WTC11 (cell line): ENCODE results near the gene OTUB2. TPM values are rescaled to one million over a fixed set of nuclear protein-coding genes. Genes with fewer than 3 reads are reported as not detected.

Experiments
- ATAC-seq: fragments of 200-7000 bp; cut with Tn5 transposase; 2 replicates; pipeline ENCODE4 v1.10.0; 2021; ENCODE audit warnings: mild to moderate bottlenecking, moderate library complexity
- CTCF ChIA-PET: fragments of 300-600 bp; sonication (Branson Sonifier 250); formaldehyde crosslinking; loops from one replicate; lab custom pipeline; 2021; ENCODE audit warnings: antibody characterized with exemption; lab: Charles Lee
- POLR2A ChIA-PET: fragments of 350-600 bp; sonication (Branson Sonifier 250); formaldehyde crosslinking; loops from one replicate; lab custom pipeline; 2021; ENCODE audit warnings: antibody characterized with exemption; lab: Charles Lee
- DNase-seq: peaks from one replicate; pipeline ENCODE4 v3.0.0; 2021; ENCODE audit warnings: low spot score
- H3K27ac Mint-ChIP-seq: 2 replicates; pipeline ENCODE4 v1.8.0; 2021; ENCODE audit warnings: mixed read lengths
- H3K27me3 Mint-ChIP-seq: 2 replicates; pipeline ENCODE4 v1.8.0; 2021; ENCODE audit warnings: low read depth, mild to moderate bottlenecking, moderate library complexity, mixed read lengths
- H3K36me3 Mint-ChIP-seq: 2 replicates; pipeline ENCODE4 v1.8.0; 2021; ENCODE audit warnings: mixed read lengths
- H3K4me1 Mint-ChIP-seq: 2 replicates; pipeline ENCODE4 v1.8.0; 2022; ENCODE audit warnings: mixed read lengths
- H3K4me3 Mint-ChIP-seq: 2 replicates; pipeline ENCODE4 v1.8.0; 2021; ENCODE audit warnings: mild to moderate bottlenecking, moderate library complexity, mixed read lengths
- H3K9me3 Mint-ChIP-seq: 2 replicates; pipeline ENCODE4 v1.8.0; 2021; ENCODE audit warnings: mixed read lengths
- ESRRA ChIP-seq: sonication (generic); formaldehyde crosslinking; IDR thresholded peaks from 2 replicates; pipeline ENCODE4 v1.8.1; 2022; ENCODE audit warnings: mild to moderate bottlenecking, missing genetic modification reagents, borderline replicate concordance
- GABPB1 ChIP-seq: sonication (generic); formaldehyde crosslinking; IDR thresholded peaks from 2 replicates; pipeline ENCODE4 v1.8.1; 2023; ENCODE audit warnings: mild to moderate bottlenecking, missing genetic modification reagents
- KAT7 ChIP-seq: sonication (generic); formaldehyde crosslinking; IDR thresholded peaks from 2 replicates; pipeline ENCODE4 v1.8.1; 2023; ENCODE audit warnings: missing genetic modification reagents, mild to moderate bottlenecking, borderline replicate concordance
- NFATC4 ChIP-seq: fragments of 250-450 bp; sonication (Bioruptor Pico); IDR thresholded peaks from 2 replicates; pipeline ENCODE4 v1.9.0; 2021; ENCODE audit warnings: mild to moderate bottlenecking
- NR1H2 ChIP-seq: sonication (generic); formaldehyde crosslinking; IDR thresholded peaks from 2 replicates; pipeline ENCODE4 v1.9.0; 2021; ENCODE audit warnings: mild to moderate bottlenecking, moderate library complexity, missing genetic modification reagents
- OVOL2 ChIP-seq: fragments of 250-450 bp; sonication (Bioruptor Pico); IDR thresholded peaks from 2 replicates; pipeline ENCODE4 v1.9.0; 2021; ENCODE audit warnings: mild to moderate bottlenecking, borderline replicate concordance
- RELA ChIP-seq: sonication (generic); formaldehyde crosslinking; IDR thresholded peaks from 2 replicates; pipeline ENCODE4 v1.8.1; 2022; ENCODE audit warnings: missing genetic modification reagents, mild to moderate bottlenecking, borderline replicate concordance
- SOX15 ChIP-seq: fragments of 250-450 bp; sonication (Bioruptor Pico); IDR thresholded peaks from 2 replicates; pipeline ENCODE4 v1.9.0; 2021; ENCODE audit warnings: mild to moderate bottlenecking
- ZBTB21 ChIP-seq: sonication (generic); formaldehyde crosslinking; IDR thresholded peaks from 2 replicates; pipeline ENCODE4 v1.8.1; 2023; ENCODE audit warnings: mild to moderate bottlenecking, missing genetic modification reagents, borderline replicate concordance
- ZNF263 ChIP-seq: sonication (generic); formaldehyde crosslinking; IDR thresholded peaks from 2 replicates; pipeline ENCODE4 v1.8.1; 2022; ENCODE audit warnings: low read depth, mild to moderate bottlenecking, moderate library complexity, missing genetic modification reagents
- ZNF396 ChIP-seq: fragments of 250-450 bp; sonication (Bioruptor Pico); IDR thresholded peaks from 2 replicates; pipeline ENCODE4 v1.8.0; 2021; ENCODE audit warnings: mild to moderate bottlenecking, moderate library complexity, borderline replicate concordance
- ZNF416 ChIP-seq: fragments of 250-450 bp; sonication (Bioruptor Pico); IDR thresholded peaks from 2 replicates; pipeline ENCODE4 v1.9.0; 2021; ENCODE audit warnings: mild to moderate bottlenecking, inconsistent platforms
- total RNA-seq: library from RNA; stranded (reverse); gene quantifications from 3 replicates; pipeline ENCODE4 v1.2.3, GENCODE V29; 2021
- TF ChIP-seq, protein P1 (sequence below): fragments of 200-600 bp; IDR thresholded peaks from 2 replicates; pipeline ENCODE4 v1.8.0; 2022; ENCODE audit warnings: antibody characterized with exemption
- TF ChIP-seq, protein P2 (sequence below): sonication (generic); formaldehyde crosslinking; IDR thresholded peaks from 2 replicates; pipeline ENCODE4 v1.8.1; 2022; ENCODE audit warnings: mild to moderate bottlenecking, missing genetic modification reagents, moderate library complexity, borderline replicate concordance
- TF ChIP-seq, protein P3 (sequence below): fragments of 250-450 bp; sonication (Bioruptor Pico); IDR thresholded peaks from 2 replicates; pipeline ENCODE4 v1.9.0; 2021; ENCODE audit warnings: mild to moderate bottlenecking, borderline replicate concordance
- TF ChIP-seq, protein P4 (sequence below): sonication (generic); formaldehyde crosslinking; IDR thresholded peaks from 2 replicates; pipeline ENCODE4 v1.8.1; 2023; ENCODE audit warnings: mild to moderate bottlenecking, missing genetic modification reagents
- TF ChIP-seq, protein P5 (sequence below): sonication (generic); formaldehyde crosslinking; IDR thresholded peaks from 2 replicates; pipeline ENCODE4 v1.8.1; 2022; ENCODE audit warnings: mild to moderate bottlenecking, moderate library complexity, missing genetic modification reagents
- TF ChIP-seq, protein P6 (sequence below): fragments of 250-450 bp; sonication (Bioruptor Pico); IDR thresholded peaks from 2 replicates; pipeline ENCODE4 v1.9.0; 2021; ENCODE audit warnings: mild to moderate bottlenecking
- TF ChIP-seq, protein P7 (sequence below): sonication (generic); formaldehyde crosslinking; IDR thresholded peaks from 2 replicates; pipeline ENCODE4 v1.8.1; 2022; ENCODE audit warnings: low read depth, missing genetic modification reagents, borderline replicate concordance
- TF ChIP-seq, protein P8 (sequence below): sonication (generic); formaldehyde crosslinking; IDR thresholded peaks from 2 replicates; pipeline ENCODE4 v1.8.1; 2023; ENCODE audit warnings: mild to moderate bottlenecking, missing genetic modification reagents, moderate library complexity

OTUB2 gene
- total RNA-seq, 1 experiment from 2014 or later = 3.5 TPM

DNA sequence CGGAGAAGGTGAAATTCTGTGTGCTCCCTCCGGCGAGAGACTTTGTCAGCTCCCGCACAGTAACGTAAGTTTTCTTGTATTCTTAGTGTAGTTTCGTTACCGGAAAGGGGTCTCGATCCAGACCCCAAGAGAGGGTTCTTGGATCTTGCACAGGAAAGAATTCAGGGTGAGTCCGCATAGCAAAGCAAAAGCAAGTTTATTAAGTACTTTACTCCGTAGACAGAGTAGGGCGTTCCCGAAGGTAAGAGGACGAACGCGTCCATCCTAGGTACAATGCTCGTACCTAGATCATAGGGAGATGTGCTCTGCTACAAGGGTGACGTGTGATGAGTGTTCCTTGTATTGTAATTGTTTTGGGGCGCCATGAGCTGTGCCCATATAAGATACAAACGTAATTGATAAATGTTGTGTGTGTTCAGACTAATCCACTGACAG is 55.3 kb downstream of the OTUB2 start:
- ChIA-PET POLR2A (interaction anchor here (1.1 to 1.4 kb wide), 4 partner anchors 17 to 51 kb away, joined by 4 to 5 read pairs (median 4); partner anchors contain the start of gene IFI27L2), CTCF (interaction anchor here (0.8 to 2.8 kb wide), 13 partner anchors 16 to 405 kb away, joined by 3 to 20 read pairs (median 3); no protein-coding TSS in a partner anchor)
- Mint-ChIP-seq H3K36me3 (peaks cover 27% of the 10 kb centered on the region), H3K4me3 (peak overlapping the region; percentile 100), H3K9me3 (peaks cover 5% of the 10 kb centered on the region), H3K27ac (peak overlapping the region; percentile 16)
- DNase-seq (no peak), ATAC-seq (peak; percentile 24)
- TF ChIP-seq, protein P1, sequence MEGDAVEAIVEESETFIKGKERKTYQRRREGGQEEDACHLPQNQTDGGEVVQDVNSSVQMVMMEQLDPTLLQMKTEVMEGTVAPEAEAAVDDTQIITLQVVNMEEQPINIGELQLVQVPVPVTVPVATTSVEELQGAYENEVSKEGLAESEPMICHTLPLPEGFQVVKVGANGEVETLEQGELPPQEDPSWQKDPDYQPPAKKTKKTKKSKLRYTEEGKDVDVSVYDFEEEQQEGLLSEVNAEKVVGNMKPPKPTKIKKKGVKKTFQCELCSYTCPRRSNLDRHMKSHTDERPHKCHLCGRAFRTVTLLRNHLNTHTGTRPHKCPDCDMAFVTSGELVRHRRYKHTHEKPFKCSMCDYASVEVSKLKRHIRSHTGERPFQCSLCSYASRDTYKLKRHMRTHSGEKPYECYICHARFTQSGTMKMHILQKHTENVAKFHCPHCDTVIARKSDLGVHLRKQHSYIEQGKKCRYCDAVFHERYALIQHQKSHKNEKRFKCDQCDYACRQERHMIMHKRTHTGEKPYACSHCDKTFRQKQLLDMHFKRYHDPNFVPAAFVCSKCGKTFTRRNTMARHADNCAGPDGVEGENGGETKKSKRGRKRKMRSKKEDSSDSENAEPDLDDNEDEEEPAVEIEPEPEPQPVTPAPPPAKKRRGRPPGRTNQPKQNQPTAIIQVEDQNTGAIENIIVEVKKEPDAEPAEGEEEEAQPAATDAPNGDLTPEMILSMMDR = no peak
- TF ChIP-seq, protein P2, sequence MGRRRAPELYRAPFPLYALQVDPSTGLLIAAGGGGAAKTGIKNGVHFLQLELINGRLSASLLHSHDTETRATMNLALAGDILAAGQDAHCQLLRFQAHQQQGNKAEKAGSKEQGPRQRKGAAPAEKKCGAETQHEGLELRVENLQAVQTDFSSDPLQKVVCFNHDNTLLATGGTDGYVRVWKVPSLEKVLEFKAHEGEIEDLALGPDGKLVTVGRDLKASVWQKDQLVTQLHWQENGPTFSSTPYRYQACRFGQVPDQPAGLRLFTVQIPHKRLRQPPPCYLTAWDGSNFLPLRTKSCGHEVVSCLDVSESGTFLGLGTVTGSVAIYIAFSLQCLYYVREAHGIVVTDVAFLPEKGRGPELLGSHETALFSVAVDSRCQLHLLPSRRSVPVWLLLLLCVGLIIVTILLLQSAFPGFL (CRISPR knock-in tag) = no peak
- TF ChIP-seq, protein P3, sequence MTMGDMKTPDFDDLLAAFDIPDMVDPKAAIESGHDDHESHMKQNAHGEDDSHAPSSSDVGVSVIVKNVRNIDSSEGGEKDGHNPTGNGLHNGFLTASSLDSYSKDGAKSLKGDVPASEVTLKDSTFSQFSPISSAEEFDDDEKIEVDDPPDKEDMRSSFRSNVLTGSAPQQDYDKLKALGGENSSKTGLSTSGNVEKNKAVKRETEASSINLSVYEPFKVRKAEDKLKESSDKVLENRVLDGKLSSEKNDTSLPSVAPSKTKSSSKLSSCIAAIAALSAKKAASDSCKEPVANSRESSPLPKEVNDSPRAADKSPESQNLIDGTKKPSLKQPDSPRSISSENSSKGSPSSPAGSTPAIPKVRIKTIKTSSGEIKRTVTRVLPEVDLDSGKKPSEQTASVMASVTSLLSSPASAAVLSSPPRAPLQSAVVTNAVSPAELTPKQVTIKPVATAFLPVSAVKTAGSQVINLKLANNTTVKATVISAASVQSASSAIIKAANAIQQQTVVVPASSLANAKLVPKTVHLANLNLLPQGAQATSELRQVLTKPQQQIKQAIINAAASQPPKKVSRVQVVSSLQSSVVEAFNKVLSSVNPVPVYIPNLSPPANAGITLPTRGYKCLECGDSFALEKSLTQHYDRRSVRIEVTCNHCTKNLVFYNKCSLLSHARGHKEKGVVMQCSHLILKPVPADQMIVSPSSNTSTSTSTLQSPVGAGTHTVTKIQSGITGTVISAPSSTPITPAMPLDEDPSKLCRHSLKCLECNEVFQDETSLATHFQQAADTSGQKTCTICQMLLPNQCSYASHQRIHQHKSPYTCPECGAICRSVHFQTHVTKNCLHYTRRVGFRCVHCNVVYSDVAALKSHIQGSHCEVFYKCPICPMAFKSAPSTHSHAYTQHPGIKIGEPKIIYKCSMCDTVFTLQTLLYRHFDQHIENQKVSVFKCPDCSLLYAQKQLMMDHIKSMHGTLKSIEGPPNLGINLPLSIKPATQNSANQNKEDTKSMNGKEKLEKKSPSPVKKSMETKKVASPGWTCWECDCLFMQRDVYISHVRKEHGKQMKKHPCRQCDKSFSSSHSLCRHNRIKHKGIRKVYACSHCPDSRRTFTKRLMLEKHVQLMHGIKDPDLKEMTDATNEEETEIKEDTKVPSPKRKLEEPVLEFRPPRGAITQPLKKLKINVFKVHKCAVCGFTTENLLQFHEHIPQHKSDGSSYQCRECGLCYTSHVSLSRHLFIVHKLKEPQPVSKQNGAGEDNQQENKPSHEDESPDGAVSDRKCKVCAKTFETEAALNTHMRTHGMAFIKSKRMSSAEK = no peak
- TF ChIP-seq NR1H2 (CRISPR knock-in tag) (no peak), ZNF416 (CRISPR knock-in tag) (no peak), ZNF263 (CRISPR knock-in tag) (no peak), GABPB1 (no peak)
- TF ChIP-seq, all 79 proteins: peak for 0
- no peaks in the 10 kb centered on the region for H3K27me3 Mint-ChIP-seq
- peaks cover 29% of the 10 kb centered on the region for H3K4me1 Mint-ChIP-seq

DNA sequence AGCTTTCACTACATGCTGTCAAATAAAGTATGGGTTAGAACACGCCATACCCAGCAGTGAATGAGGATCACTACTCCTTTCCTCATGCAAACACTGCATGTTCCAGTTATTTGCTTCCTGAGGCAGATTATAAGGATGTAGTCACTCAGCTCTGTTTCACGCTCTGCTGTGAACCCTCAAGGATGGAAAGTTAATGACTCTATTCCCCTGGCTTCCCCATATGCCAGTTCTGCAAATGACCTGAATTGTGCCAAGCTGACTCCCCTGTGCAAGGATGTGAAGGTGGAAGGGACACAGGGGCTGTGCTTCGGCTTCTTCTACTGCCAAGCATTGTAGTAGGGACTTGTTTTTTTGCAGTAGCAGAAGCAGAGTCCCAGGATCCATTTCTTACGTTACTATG is 61.8 kb downstream of the OTUB2 start:
- Mint-ChIP-seq H3K4me3 (no peak overlapping the region), H3K9me3 (peaks cover 5% of the 10 kb centered on the region), H3K27ac (no peak overlapping the region), H3K27me3 (no peaks in the 10 kb centered on the region; the same call in 1 of the 2 replicates), H3K36me3 (peaks cover 4% of the 10 kb centered on the region), H3K4me1 (no peaks in the 10 kb centered on the region)
- DNase-seq (no peak), ATAC-seq (no peak)
- ChIA-PET POLR2A (no interaction called here), CTCF (interaction anchor here (0.9 kb wide), 2 partner anchors 49 to 51 kb away, joined by 4 read pairs; no protein-coding TSS in a partner anchor)
- no peak for TF ChIP-seq ZNF396 (CRISPR knock-in tag)
- TF ChIP-seq SOX15 (CRISPR knock-in tag) = no peak
- TF ChIP-seq, protein P4, sequence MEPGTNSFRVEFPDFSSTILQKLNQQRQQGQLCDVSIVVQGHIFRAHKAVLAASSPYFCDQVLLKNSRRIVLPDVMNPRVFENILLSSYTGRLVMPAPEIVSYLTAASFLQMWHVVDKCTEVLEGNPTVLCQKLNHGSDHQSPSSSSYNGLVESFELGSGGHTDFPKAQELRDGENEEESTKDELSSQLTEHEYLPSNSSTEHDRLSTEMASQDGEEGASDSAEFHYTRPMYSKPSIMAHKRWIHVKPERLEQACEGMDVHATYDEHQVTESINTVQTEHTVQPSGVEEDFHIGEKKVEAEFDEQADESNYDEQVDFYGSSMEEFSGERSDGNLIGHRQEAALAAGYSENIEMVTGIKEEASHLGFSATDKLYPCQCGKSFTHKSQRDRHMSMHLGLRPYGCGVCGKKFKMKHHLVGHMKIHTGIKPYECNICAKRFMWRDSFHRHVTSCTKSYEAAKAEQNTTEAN (CRISPR knock-in tag) = no peak
- TF ChIP-seq OVOL2 (CRISPR knock-in tag) = no peak
- no peak for TF ChIP-seq ZNF416 (CRISPR knock-in tag)
- TF ChIP-seq, protein P5, sequence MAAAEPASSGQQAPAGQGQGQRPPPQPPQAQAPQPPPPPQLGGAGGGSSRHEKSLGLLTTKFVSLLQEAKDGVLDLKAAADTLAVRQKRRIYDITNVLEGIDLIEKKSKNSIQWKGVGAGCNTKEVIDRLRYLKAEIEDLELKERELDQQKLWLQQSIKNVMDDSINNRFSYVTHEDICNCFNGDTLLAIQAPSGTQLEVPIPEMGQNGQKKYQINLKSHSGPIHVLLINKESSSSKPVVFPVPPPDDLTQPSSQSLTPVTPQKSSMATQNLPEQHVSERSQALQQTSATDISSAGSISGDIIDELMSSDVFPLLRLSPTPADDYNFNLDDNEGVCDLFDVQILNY (CRISPR knock-in tag) = no peak
- no peak for TF ChIP-seq KAT7
- no peak for TF ChIP-seq RELA (CRISPR knock-in tag)
- TF ChIP-seq, protein P6, sequence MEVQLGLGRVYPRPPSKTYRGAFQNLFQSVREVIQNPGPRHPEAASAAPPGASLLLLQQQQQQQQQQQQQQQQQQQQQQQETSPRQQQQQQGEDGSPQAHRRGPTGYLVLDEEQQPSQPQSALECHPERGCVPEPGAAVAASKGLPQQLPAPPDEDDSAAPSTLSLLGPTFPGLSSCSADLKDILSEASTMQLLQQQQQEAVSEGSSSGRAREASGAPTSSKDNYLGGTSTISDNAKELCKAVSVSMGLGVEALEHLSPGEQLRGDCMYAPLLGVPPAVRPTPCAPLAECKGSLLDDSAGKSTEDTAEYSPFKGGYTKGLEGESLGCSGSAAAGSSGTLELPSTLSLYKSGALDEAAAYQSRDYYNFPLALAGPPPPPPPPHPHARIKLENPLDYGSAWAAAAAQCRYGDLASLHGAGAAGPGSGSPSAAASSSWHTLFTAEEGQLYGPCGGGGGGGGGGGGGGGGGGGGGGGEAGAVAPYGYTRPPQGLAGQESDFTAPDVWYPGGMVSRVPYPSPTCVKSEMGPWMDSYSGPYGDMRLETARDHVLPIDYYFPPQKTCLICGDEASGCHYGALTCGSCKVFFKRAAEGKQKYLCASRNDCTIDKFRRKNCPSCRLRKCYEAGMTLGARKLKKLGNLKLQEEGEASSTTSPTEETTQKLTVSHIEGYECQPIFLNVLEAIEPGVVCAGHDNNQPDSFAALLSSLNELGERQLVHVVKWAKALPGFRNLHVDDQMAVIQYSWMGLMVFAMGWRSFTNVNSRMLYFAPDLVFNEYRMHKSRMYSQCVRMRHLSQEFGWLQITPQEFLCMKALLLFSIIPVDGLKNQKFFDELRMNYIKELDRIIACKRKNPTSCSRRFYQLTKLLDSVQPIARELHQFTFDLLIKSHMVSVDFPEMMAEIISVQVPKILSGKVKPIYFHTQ (CRISPR knock-in tag) = no peak
- TF ChIP-seq, protein P7, sequence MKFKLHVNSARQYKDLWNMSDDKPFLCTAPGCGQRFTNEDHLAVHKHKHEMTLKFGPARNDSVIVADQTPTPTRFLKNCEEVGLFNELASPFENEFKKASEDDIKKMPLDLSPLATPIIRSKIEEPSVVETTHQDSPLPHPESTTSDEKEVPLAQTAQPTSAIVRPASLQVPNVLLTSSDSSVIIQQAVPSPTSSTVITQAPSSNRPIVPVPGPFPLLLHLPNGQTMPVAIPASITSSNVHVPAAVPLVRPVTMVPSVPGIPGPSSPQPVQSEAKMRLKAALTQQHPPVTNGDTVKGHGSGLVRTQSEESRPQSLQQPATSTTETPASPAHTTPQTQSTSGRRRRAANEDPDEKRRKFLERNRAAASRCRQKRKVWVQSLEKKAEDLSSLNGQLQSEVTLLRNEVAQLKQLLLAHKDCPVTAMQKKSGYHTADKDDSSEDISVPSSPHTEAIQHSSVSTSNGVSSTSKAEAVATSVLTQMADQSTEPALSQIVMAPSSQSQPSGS (CRISPR knock-in tag) = no peak
- no peak for TF ChIP-seq NFATC4 (CRISPR knock-in tag)
- no peak for TF ChIP-seq ZBTB21 (CRISPR knock-in tag)
- no peak for TF ChIP-seq ESRRA (CRISPR knock-in tag)
- TF ChIP-seq, protein P8, sequence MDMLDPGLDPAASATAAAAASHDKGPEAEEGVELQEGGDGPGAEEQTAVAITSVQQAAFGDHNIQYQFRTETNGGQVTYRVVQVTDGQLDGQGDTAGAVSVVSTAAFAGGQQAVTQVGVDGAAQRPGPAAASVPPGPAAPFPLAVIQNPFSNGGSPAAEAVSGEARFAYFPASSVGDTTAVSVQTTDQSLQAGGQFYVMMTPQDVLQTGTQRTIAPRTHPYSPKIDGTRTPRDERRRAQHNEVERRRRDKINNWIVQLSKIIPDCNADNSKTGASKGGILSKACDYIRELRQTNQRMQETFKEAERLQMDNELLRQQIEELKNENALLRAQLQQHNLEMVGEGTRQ (CRISPR knock-in tag) = no peak
